ENCODE results near the gene TCF4. TPM values are rescaled to one million over a fixed set of nuclear protein-coding genes. Genes with fewer than 3 reads are reported as not detected.

Gene TCF4
- total RNA-seq, 1 experiment from 2014 or later: 12.5 TPM

- Histone ChIP-seq H3K9me3 (ENCODE audit: low read length) (no peaks in the 10 kb centered on the region), H3K9ac (ENCODE audit: low read length) (no peak overlapping the region), H3K4me2 (ENCODE audit: low read length) (no peak overlapping the region), H3K27ac (ENCODE audit: low read length) (no peak overlapping the region), H3F3A (ENCODE audit: low read length, unreplicated experiment) (no peaks in the 10 kb centered on the region), H2AFZ (ENCODE audit: low read length) (no peak overlapping the region), H3K79me2 (ENCODE audit: low read length) (no peaks in the 10 kb centered on the region), H3K36me3 (ENCODE audit: low read depth, low read length) (no peaks in the 10 kb centered on the region), H3K4me1 (ENCODE audit: insufficient read depth, low read length) (peaks cover 47% of the 10 kb centered on the region), H3K9me2 (replicated peaks; ENCODE audit: low read length) (no peaks in the 10 kb centered on the region), H3K27me3 (ENCODE audit: low read length) (no peaks in the 10 kb centered on the region), H4K20me1 (ENCODE audit: low read length) (no peaks in the 10 kb centered on the region), H3K4me3 (ENCODE audit: low read length) (no peak overlapping the region)
- intact Hi-C loops (cut with micrococcal nuclease): no loop called here
- ChIA-PET POLR2A (ENCODE audit: unreplicated experiment) (no interaction called here), CTCF (no interaction called here)
- DNase-seq: no peak
- no peak for ATAC-seq
- no peak for TF ChIP-seq EZH2 (IDR thresholded peaks at IDR 0.05; ENCODE audit: low read length, unreplicated experiment)
- no peak for TF ChIP-seq EZH2phosphoT487 (IDR thresholded peaks at IDR 0.05; ENCODE audit: borderline replicate concordance, low read length)
- TF ChIP-seq CTCF (conservative IDR thresholded peaks at IDR 0.05; ENCODE audit: low read depth, low read length): no peak
- no TSS peak for BruUV-seq (replicated peaks)
Observed at GRCh38 chr18:55248495-55248894, 339.5 kb downstream of the TCF4 start.

- TF ChIP-seq EZH2phosphoT487 (IDR thresholded peaks at IDR 0.05; ENCODE audit: borderline replicate concordance, low read length) (no peak), EZH2 (IDR thresholded peaks at IDR 0.05; ENCODE audit: low read length, unreplicated experiment) (no peak), CTCF (conservative IDR thresholded peaks at IDR 0.05; ENCODE audit: low read depth, low read length) (no peak)
- intact Hi-C loops (cut with micrococcal nuclease): no loop called here
- H3K9ac ChIP-seq (ENCODE audit: low read length): no peak overlapping the region
- peaks cover 34% of the 10 kb centered on the region for H3K4me1 ChIP-seq (ENCODE audit: insufficient read depth, low read length)
- ChIA-PET CTCF (no interaction called here), POLR2A (ENCODE audit: unreplicated experiment) (no interaction called here)
- no peak for ATAC-seq
- peak; percentile 41 for DNase-seq
- no peaks in the 10 kb centered on the region for H3K79me2 ChIP-seq (ENCODE audit: low read length)
- no peaks in the 10 kb centered on the region for H3K27me3 ChIP-seq (ENCODE audit: low read length)
- no peaks in the 10 kb centered on the region for H3K9me2 ChIP-seq (replicated peaks; ENCODE audit: low read length)
- no peak overlapping the region for H3K4me3 ChIP-seq (ENCODE audit: low read length)
- no TSS peak for BruUV-seq (replicated peaks)
- H2AFZ ChIP-seq (ENCODE audit: low read length): no peak overlapping the region
- H3F3A ChIP-seq (ENCODE audit: low read length, unreplicated experiment): no peaks in the 10 kb centered on the region
- H3K9me3 ChIP-seq (ENCODE audit: low read length): no peaks in the 10 kb centered on the region
- no peaks in the 10 kb centered on the region for H3K36me3 ChIP-seq (ENCODE audit: low read depth, low read length)
- H3K4me2 ChIP-seq (ENCODE audit: low read length): no peak overlapping the region
- no peak overlapping the region for H3K27ac ChIP-seq (ENCODE audit: low read length)
- H4K20me1 ChIP-seq (ENCODE audit: low read length): no peaks in the 10 kb centered on the region
Observed at GRCh38 chr18:55247032-55247431, 341.0 kb downstream of the TCF4 start.

GRCh38 chr18:55246278-55246677, 341.7 kb downstream of the TCF4 start:
- CTCF ChIA-PET: no interaction called here
- H3F3A ChIP-seq (ENCODE audit: low read length, unreplicated experiment): no peaks in the 10 kb centered on the region

More at GRCh38 chr18:55246278-55246677, 341.7 kb downstream of the TCF4 start:
- Histone ChIP-seq H3K4me1 (ENCODE audit: insufficient read depth, low read length) (peaks cover 28% of the 10 kb centered on the region), H3K79me2 (ENCODE audit: low read length) (no peaks in the 10 kb centered on the region), H4K20me1 (ENCODE audit: low read length) (no peaks in the 10 kb centered on the region), H3K4me2 (ENCODE audit: low read length) (no peak overlapping the region), H3K9me3 (ENCODE audit: low read length) (no peaks in the 10 kb centered on the region), H3K36me3 (ENCODE audit: low read depth, low read length) (no peaks in the 10 kb centered on the region), H3K9ac (ENCODE audit: low read length) (no peak overlapping the region), H2AFZ (ENCODE audit: low read length) (no peak overlapping the region), H3K4me3 (ENCODE audit: low read length) (no peak overlapping the region), H3K27me3 (ENCODE audit: low read length) (no peaks in the 10 kb centered on the region), H3K9me2 (replicated peaks; ENCODE audit: low read length) (no peaks in the 10 kb centered on the region), H3K27ac (ENCODE audit: low read length) (no peak overlapping the region)
- POLR2A ChIA-PET (ENCODE audit: unreplicated experiment): no interaction called here
- no peak for DNase-seq
- intact Hi-C loops (cut with micrococcal nuclease): no loop called here
- TF ChIP-seq EZH2 (IDR thresholded peaks at IDR 0.05; ENCODE audit: low read length, unreplicated experiment) (no peak), EZH2phosphoT487 (IDR thresholded peaks at IDR 0.05; ENCODE audit: borderline replicate concordance, low read length) (no peak), CTCF (conservative IDR thresholded peaks at IDR 0.05; ENCODE audit: low read depth, low read length) (no peak)
- no TSS peak for BruUV-seq (replicated peaks)
- no peak for ATAC-seq
